Epithelial cell of proximal tubule (primary cell): ENCODE measurements around the gene CNTN5. TPM values are rescaled to one million over a fixed set of nuclear protein-coding genes. Genes with fewer than 3 reads are reported as not detected.
A peak's percentile ranks its signal among the peaks of the same experiment; 100 is the strongest.

Source experiments
- DNase-seq: peaks from one replicate; pipeline ENCODE4 v3.0.0-alpha.2; 2011; ENCODE audit warnings: low read depth
- H3K4me3 ChIP-seq: 2 replicates; pipeline ENCODE4 v1.5.1; 2011; ENCODE audit warnings: low read depth, mild to moderate bottlenecking, low read length
- total RNA-seq: library from RNA; depleted of rRNA; stranded (reverse); fragments of >200 nt; gene quantifications from 2 replicates; pipeline ENCODE4 v1.2.3, GENCODE V29; 2015
- TF ChIP-seq, protein P1 (sequence below): conservative IDR thresholded peaks from 2 replicates; pipeline ENCODE4 v1.5.1; 2012; ENCODE audit warnings: low read depth, mild to moderate bottlenecking, low read length

Gene CNTN5
- total RNA-seq, 1 donor from 2014 or later = not detected

DNA sequence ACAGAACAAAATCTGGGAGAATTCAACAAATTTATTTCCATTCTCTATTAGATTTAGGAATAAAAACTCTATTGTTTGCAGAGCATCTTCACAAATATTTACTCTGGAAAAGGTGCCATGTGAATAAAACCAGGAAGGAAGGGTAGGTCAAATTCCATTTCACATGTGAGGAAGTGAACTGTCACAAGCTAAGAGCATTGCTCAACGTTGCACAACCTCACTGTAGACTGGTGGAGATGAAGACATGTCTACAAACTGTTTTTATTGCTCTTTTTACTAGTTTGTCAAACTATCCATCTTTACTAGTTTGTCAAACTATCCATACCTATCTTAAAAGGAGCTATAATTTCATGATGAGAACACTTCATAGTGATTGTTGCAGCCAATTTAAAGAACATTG, 236.4 kb downstream of the CNTN5 start:
- DNase-seq = no peak
- TF ChIP-seq, protein P1, sequence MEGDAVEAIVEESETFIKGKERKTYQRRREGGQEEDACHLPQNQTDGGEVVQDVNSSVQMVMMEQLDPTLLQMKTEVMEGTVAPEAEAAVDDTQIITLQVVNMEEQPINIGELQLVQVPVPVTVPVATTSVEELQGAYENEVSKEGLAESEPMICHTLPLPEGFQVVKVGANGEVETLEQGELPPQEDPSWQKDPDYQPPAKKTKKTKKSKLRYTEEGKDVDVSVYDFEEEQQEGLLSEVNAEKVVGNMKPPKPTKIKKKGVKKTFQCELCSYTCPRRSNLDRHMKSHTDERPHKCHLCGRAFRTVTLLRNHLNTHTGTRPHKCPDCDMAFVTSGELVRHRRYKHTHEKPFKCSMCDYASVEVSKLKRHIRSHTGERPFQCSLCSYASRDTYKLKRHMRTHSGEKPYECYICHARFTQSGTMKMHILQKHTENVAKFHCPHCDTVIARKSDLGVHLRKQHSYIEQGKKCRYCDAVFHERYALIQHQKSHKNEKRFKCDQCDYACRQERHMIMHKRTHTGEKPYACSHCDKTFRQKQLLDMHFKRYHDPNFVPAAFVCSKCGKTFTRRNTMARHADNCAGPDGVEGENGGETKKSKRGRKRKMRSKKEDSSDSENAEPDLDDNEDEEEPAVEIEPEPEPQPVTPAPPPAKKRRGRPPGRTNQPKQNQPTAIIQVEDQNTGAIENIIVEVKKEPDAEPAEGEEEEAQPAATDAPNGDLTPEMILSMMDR = no peak

DNA sequence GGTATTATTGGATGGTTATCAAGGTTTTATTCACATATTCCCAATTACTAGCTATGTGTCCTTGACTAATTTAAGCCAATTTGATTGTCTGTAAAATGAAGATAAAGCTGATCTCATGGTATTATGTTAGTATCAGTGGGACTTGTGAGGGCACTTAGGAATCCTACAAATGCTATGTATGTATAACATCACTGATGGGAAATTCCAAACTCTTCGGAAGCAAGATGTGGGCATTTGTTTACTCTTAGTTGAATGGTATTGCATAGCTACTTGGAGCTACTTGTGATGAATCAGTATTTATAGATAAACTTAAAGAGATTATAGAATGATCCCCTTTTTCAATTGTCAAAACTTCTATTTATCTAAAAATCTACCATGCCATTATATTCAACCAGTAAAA, 239.9 kb downstream of the CNTN5 start:
- no peak for DNase-seq
- TF ChIP-seq, protein P1 = no peak
- H3K4me3 ChIP-seq = no peak overlapping the region

More for the DNA sequence above, 236.4 kb downstream of the CNTN5 start:
- no peak overlapping the region for H3K4me3 ChIP-seq

DNA sequence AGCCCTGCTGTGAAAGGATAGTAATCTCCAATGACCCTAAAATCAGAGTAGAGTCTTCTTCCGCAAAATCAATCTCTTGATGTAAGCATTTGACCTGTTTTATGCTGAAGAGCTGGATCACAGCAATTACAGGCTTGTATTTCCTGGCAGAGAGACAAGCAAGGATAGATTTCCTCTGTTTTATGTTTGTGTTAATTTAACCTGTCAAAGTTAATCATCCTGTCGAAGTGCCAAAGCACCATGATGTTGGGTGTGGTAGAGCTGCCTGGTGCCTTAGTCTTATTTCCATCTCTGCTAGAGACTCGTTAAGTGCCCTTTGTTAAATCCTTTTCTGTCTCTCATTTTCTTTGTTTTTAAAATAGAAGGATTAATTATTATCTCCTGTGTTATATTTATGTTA, 248.1 kb downstream of the CNTN5 start:
- TF ChIP-seq, protein P1 = no peak
- H3K4me3 ChIP-seq = no peak overlapping the region
- DNase-seq = no peak

DNA sequence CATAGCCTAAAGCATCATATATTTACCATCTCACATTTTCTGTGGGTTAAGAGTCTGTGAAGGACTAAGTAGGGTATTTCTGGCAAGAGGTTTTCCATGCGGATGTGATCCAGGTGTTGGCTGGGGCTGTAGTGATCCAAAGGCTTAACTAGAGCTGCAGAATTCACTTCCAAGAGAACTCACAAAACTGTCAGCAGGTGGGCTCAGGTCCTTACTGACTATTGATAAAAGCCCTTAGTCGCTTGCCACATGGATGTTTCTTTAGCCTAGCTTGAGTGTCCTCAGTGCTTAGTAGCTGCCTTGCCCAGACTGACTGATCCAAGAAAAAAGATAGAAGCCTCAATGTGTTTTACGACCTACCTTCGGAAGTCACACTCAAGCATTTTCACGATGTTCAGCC, 250.8 kb downstream of the CNTN5 start:
- H3K4me3 ChIP-seq = no peak overlapping the region
- no peak for DNase-seq
- TF ChIP-seq, protein P1 = no peak

DNA sequence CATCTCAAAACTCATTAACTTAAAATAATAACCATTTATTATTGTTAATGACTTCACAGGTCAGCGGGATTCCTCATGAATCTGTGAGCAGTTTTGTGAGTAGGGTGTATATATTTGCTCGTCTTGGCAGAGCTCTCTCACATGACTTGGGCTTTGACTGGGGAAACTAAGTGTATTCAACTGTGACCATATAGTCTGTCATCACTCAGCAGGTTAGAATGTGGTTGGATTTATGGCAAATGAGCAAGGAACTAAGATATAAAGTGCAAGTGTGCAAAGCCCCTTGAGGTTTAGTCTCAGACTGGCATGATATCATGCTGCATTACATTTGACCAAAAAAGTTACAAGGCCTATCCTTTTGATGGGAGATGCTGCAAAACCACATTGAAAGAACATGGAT, 254.8 kb downstream of the CNTN5 start:
- TF ChIP-seq, protein P1 = no peak
- DNase-seq = peak; percentile 25
- no peak overlapping the region for H3K4me3 ChIP-seq

DNA sequence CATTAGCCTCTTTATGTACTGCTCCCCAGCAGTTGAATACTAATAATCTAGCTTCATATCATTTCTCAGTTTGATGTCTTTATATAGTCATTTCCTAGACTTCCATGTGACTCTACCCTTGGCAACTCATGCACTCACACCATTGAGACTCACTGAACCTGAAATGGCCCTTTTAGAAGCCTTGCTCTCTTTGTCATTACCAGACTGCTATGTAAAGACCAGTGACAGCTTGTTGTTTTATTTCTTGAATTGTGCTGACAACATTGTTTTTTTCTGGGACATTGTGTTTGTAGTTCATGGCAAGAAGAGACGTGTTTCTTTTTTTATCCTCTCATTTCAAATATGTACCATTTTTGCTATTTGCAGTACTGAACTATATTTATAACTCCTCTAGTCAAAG, 256.5 kb downstream of the CNTN5 start:
- no peak for DNase-seq
- TF ChIP-seq, protein P1 = no peak
- H3K4me3 ChIP-seq = no peak overlapping the region

DNA sequence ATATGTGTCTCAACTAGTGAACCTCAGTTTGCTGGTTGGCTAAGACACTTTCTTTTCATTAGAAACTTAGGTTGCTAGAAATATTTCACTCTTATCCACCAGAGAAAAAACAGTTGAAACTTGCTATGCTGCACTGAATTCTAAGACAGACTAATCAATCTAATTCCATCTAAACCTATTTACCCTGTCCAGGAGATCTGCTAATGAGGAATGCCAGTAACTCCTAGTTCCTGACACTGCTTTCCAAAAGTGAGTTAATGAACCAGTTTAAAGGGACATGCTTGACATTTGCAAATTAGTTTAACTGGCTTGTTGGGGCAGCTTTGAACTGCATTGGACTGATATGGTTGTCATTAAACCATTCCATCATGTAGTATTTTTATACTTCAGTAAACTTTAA, 258.5 kb downstream of the CNTN5 start:
- TF ChIP-seq, protein P1 = no peak
- H3K4me3 ChIP-seq = no peak overlapping the region
- DNase-seq = no peak
